K562 (cell line): Measurements from ENCODE around the gene OR6S1. TPM values are rescaled to one million over a fixed set of nuclear protein-coding genes. Genes with fewer than 3 reads are reported as not detected.

Experiments
- ATAC-seq: fragments of 200-7000 bp; cut with Tn5 transposase; 3 replicates; pipeline ENCODE4 v1.9.1; 2020; ENCODE audit warnings: moderate library complexity
- BruUV-seq: library from RNA; stranded (reverse); fragments of 400-500 nt; replicated peaks from 2 replicates; lab custom pipeline; 2021; lab: Mats Ljungman, UMichigan
- CTCF ChIA-PET: fragments of 300-600 bp; formaldehyde crosslinking; extraction: SDS; loops from one replicate; lab custom pipeline; 2021; ENCODE audit warnings: low intra/inter-chr PET ratio; lab: Yijun Ruan, JAX
- POLR2A ChIA-PET: fragments of 300-600, 350-650 bp; sonication (Branson Sonifier 250); formaldehyde crosslinking; extraction: SDS; loops from one replicate; lab custom pipeline; 2021; ENCODE audit warnings: antibody characterized with exemption, inconsistent platforms; lab: Yijun Ruan, JAX
- DNase-seq, 4 experiments: peaks; one replicate each; pipeline versions ENCODE4 v3.0.0 to v3.0.0-alpha.2; 2011 to 2018; ENCODE audit warnings: low spot score in 3 of 4, mixed read lengths in 3 of 4; ENCODE audit errors: extremely low read depth in 1 of 4
- FAIRE-seq: peaks from 2 replicates; lab custom pipeline; 2011; peaks lifted over from hg19 to GRCh38; lab: Jason Lieb, UNC
- H2AFZ ChIP-seq: 2 replicates; pipeline ENCODE4 v1.6.0; 2011; ENCODE audit warnings: low read depth, low read length, control low read depth, inconsistent platforms
- H3K27ac ChIP-seq: fragments of 200-600 bp; 3 replicates; pipeline ENCODE4 v1.8.0; 2011; ENCODE audit warnings: low read depth, mild to moderate bottlenecking, control low read depth, inconsistent platforms, low read length, moderate library complexity, mixed read lengths; ENCODE audit errors: extremely low read depth
- H3K27me3 ChIP-seq, 2 experiments: fragments of 300-600 bp in 1 of 2; 2 replicates in 1 of 2; 3 replicates in 1 of 2; pipeline versions ENCODE4 v1.6.0 to v1.8.0; 2011; ENCODE audit warnings: inconsistent platforms in 2 of 2, low read length in 2 of 2, mild to moderate bottlenecking in 1 of 2, mixed read lengths in 1 of 2, moderate library complexity in 1 of 2; ENCODE audit not compliant: control insufficient read depth in 2 of 2, insufficient read depth in 2 of 2
- H3K36me3 ChIP-seq: fragments of 300-600 bp; 3 replicates; pipeline ENCODE4 v1.8.0; 2011; ENCODE audit warnings: mild to moderate bottlenecking, low read length, inconsistent platforms; ENCODE audit not compliant: control insufficient read depth, insufficient read depth
- H3K4me1 ChIP-seq, 2 experiments: fragments of 200-600 bp in 1 of 2; replicated peaks in 1 of 2; 2 replicates in 1 of 2; 3 replicates in 1 of 2; pipeline versions ENCODE4 v1.5.1 to v1.8.0; 2011; ENCODE audit warnings: inconsistent platforms in 2 of 2, low read length in 2 of 2, mild to moderate bottlenecking in 1 of 2, mixed read lengths in 1 of 2, moderate library complexity in 1 of 2; ENCODE audit not compliant: control insufficient read depth in 2 of 2, insufficient read depth in 2 of 2
- H3K4me2 ChIP-seq: 2 replicates; pipeline ENCODE4 v1.6.1; 2011; ENCODE audit warnings: low read length, control low read depth, inconsistent platforms, mixed read lengths; ENCODE audit not compliant: insufficient read depth
- H3K4me3 ChIP-seq: fragments of 200-600 bp; sonication (generic), shearing (Covaris generic); 2 replicates; pipeline ENCODE4 v1.5.1; 2016; ENCODE audit warnings: control low read depth, inconsistent platforms
- H3K79me2 ChIP-seq: fragments of 200-600 bp; 3 replicates; pipeline ENCODE4 v1.8.0; 2011; ENCODE audit warnings: low read length, inconsistent platforms; ENCODE audit not compliant: control insufficient read depth, insufficient read depth
- H3K9ac ChIP-seq, 2 experiments: 2 replicates each; pipeline versions ENCODE4 v1.6.0 to v1.6.1; 2011; ENCODE audit warnings: low read depth in 2 of 2, low read length in 2 of 2, control low read depth in 1 of 2, inconsistent platforms in 1 of 2, mild to moderate bottlenecking in 1 of 2, mixed read lengths in 1 of 2; ENCODE audit not compliant: insufficient read depth in 1 of 2
- H3K9me1 ChIP-seq: one replicate; pipeline ENCODE4 v1.6.0; 2011; ENCODE audit warnings: inconsistent platforms, mild to moderate bottlenecking, low read length, moderate library complexity; ENCODE audit not compliant: control insufficient read depth, insufficient read depth
- H3K9me3 ChIP-seq: replicated peaks from 2 replicates; pipeline ENCODE4 v1.5.1; 2011; ENCODE audit warnings: low read depth, low read length, inconsistent platforms; ENCODE audit not compliant: control insufficient read depth, insufficient read depth
- H4K20me1 ChIP-seq: replicated peaks from 2 replicates; pipeline ENCODE4 v1.6.1; 2011; ENCODE audit warnings: low read length, inconsistent platforms, mixed read lengths; ENCODE audit not compliant: control insufficient read depth, insufficient read depth
- CBX1 ChIP-seq: sonication (generic); IDR thresholded peaks from 2 replicates; pipeline ENCODE4 v1.6.1; 2016; ENCODE audit warnings: antibody characterized with exemption, low read depth, mild to moderate bottlenecking
- CUX1 ChIP-seq: fragments of 200-800 bp; sonication (Bioruptor generic); IDR thresholded peaks from 2 replicates; pipeline ENCODE4 v1.6.1; 2016; ENCODE audit warnings: missing genetic modification characterization, missing compliant biosample characterization
- ETV1 ChIP-seq: fragments of 450-650 bp; conservative IDR thresholded peaks from 2 replicates; pipeline ENCODE4 v1.6.1; 2016; ENCODE audit warnings: missing genetic modification characterization, control low read depth, low read depth, missing compliant biosample characterization
- EZH2 ChIP-seq: IDR thresholded peaks from 2 replicates; pipeline ENCODE4 v1.6.1; 2012; ENCODE audit warnings: low read depth, mild to moderate bottlenecking, inconsistent platforms, low read length, borderline replicate concordance
- GATAD2A ChIP-seq: fragments of 450-650 bp; IDR thresholded peaks from 2 replicates; pipeline ENCODE4 v1.6.1; 2017
- MAFK ChIP-seq: IDR thresholded peaks from 2 replicates; pipeline ENCODE4 v1.6.1; 2011; ENCODE audit warnings: low read length, improper control_type of control experiment
- POLR2B ChIP-seq: fragments of 450-650 bp; IDR thresholded peaks from 2 replicates; pipeline ENCODE4 v1.6.1; 2018; ENCODE audit warnings: low read depth; ENCODE audit not compliant: partially characterized antibody
- PYGO2 ChIP-seq: fragments of 450-650 bp; IDR thresholded peaks from 2 replicates; pipeline ENCODE4 v1.6.1; 2016; ENCODE audit warnings: mild to moderate bottlenecking, missing genetic modification characterization, moderate library complexity, missing compliant biosample characterization
- ZNF830 ChIP-seq: fragments of 250-450 bp; sonication (Bioruptor Pico); IDR thresholded peaks from 2 replicates; pipeline ENCODE4 v1.5.0; 2021; ENCODE audit warnings: mild to moderate bottlenecking
- WGBS: fragments of 100-300 bp; shearing (Covaris generic); methylation state at CpG from one replicate; pipeline ENCODE4 v1.1.6; 2016; ENCODE audit warnings: low coverage, mixed read lengths; ENCODE audit not compliant: insufficient coverage; ENCODE audit errors: missing lambda C conversion rate; 5-methylcytosine and 5-hydroxymethylcytosine counted together
- in situ Hi-C: fragments of 300-500 bp; cut with MboI; formaldehyde crosslinking; loops from 4 replicates; pipeline ENCODE4 v1.15.0; 2018; ENCODE audit warnings: inconsistent platforms, mixed read lengths
- intact Hi-C: fragments of 100-400 bp; cut with micrococcal nuclease; formaldehyde crosslinking; loops from 2 replicates; pipeline ENCODE4 v1.14.2; 2022
- polyA plus RNA-seq, 8 experiments: library from polyadenylated mRNA; depleted of rRNA in 4 of 8; stranded (reverse) in 5 of 8; unstranded in 3 of 8; fragments of >200 nt; fragmentation: Nextera tagmentation in 2 of 8; fragmentation: Illumina TruSeq in 1 of 8; extraction: Ambion mirVana in 2 of 8; extraction: Trizol in 1 of 8; gene quantifications; 2 replicates each; pipeline versions ENCODE4 v1.2.1 to v1.2.3, GENCODE V29; 2011 to 2014; ENCODE audit warnings: inconsistent platforms in 1 of 8, missing spikeins in 1 of 8
- total RNA-seq, 7 experiments: library from RNA; depleted of rRNA in 6 of 7; stranded (reverse); fragments of >200 nt in 6 of 7; fragmentation: Illumina TruSeq in 2 of 7; extraction: Trizol in 2 of 7; gene quantifications; 2 replicates each; pipeline versions ENCODE4 v1.2.1 to v1.2.3, GENCODE V29; 2011 to 2021; ENCODE audit warnings: low replicate concordance in 1 of 7

Gene OR6S1
- total and polyA plus RNA-seq, 9 of the 15 experiments (the other 6 are each of a cell fraction or from before 2014, with no cell fraction given) = not detected

- no peaks in the 10 kb centered on the region for H3K9me3 ChIP-seq
- no peaks in the 10 kb centered on the region for H3K9me1 ChIP-seq
- no peak for DNase-seq
- TF ChIP-seq GATAD2A (no peak), ETV1 (tag) (no peak)
- in situ Hi-C loops = loop anchor here (10.0 kb wide), 1 partner anchor 189 kb away; the partner anchor contains the start of gene TEP1
- ChIA-PET CTCF (no interaction called here), POLR2A (interaction anchor here (0.8 kb wide), 1 partner anchor 134 kb away, joined by 3 read pairs; the partner anchor contains the start of gene PNP)
- intact Hi-C loops = no loop called here
- H3K4me1 ChIP-seq = no peaks in the 10 kb centered on the region; a peak in 2 of 5 replicates
- H3K36me3 ChIP-seq = no peaks in the 10 kb centered on the region
- H3K79me2 ChIP-seq = no peaks in the 10 kb centered on the region
- no peak overlapping the region for H3K27ac ChIP-seq
- no peak for FAIRE-seq
- BruUV-seq = no TSS peak
- H3K4me3 ChIP-seq = no peak overlapping the region
- H3K4me2 ChIP-seq = no peak overlapping the region
- no peak for ATAC-seq
- H3K27me3 ChIP-seq = no peaks in the 10 kb centered on the region
- no peak overlapping the region for H2AFZ ChIP-seq
- H3K9ac ChIP-seq = no peak overlapping the region
- 52% methylated on average over 11 of the region's 13 CpGs for WGBS
- no peaks in the 10 kb centered on the region for H4K20me1 ChIP-seq
Observed at GRCh38 chr14:20603813-20604690, 37.4 kb downstream of the OR6S1 start.

GRCh38 chr14:20602583-20602982, 38.9 kb downstream of the OR6S1 start:
- FAIRE-seq (no peak), ATAC-seq (no peak), DNase-seq (no peak)
- ChIA-PET CTCF (no interaction called here), POLR2A (no interaction called here)
- peaks cover 0 to 6% of the 10 kb centered on the region in 2 experiments; a peak in 3 of 5 replicates for H3K4me1 ChIP-seq
- H3K9me3 ChIP-seq = no peaks in the 10 kb centered on the region
- H3K79me2 ChIP-seq = no peaks in the 10 kb centered on the region
- H3K27me3 ChIP-seq = no peaks in the 10 kb centered on the region
- H2AFZ ChIP-seq = no peak overlapping the region
- in situ Hi-C loops = loop anchor here (10.0 kb wide), 1 partner anchor 188 kb away; the partner anchor contains the start of gene TEP1
- H3K27ac ChIP-seq = no peak overlapping the region
- no peaks in the 10 kb centered on the region for H3K36me3 ChIP-seq
- H3K4me3 ChIP-seq = no peak overlapping the region
- WGBS = 80% methylated on average over 6 of the region's 9 CpGs
- BruUV-seq = no TSS peak
- no peaks in the 10 kb centered on the region for H4K20me1 ChIP-seq
- H3K9me1 ChIP-seq = no peaks in the 10 kb centered on the region
- H3K9ac ChIP-seq = no peak overlapping the region
- intact Hi-C loops = no loop called here
- no peak overlapping the region for H3K4me2 ChIP-seq
- TF ChIP-seq EZH2 = no peak
- TF ChIP-seq CBX1 = no peak
- TF ChIP-seq MAFK = no peak
- no peak for TF ChIP-seq POLR2B
- no peak for TF ChIP-seq CUX1
- no peak for TF ChIP-seq PYGO2 (tag)
- TF ChIP-seq ZNF830 (CRISPR knock-in tag) = no peak
